Dendritic cell treated with granulocyte-macrophage colony-stimulating factor and Interleukin-4, amounts not matched to agents 40 ng/mL and 50 ng/mL, for 4 days (primary cell): Measurements from ENCODE around the gene CIRBP.

Source experiments
- H3K27ac Mint-ChIP-seq: one replicate; pipeline ENCODE4 v1.8.0; 2022; ENCODE audit warnings: mild to moderate bottlenecking, mixed read lengths
- H3K27me3 Mint-ChIP-seq: one replicate; pipeline ENCODE4 v1.8.0; 2022; ENCODE audit warnings: mild to moderate bottlenecking, mixed read lengths
- H3K36me3 Mint-ChIP-seq: one replicate; pipeline ENCODE4 v1.8.0; 2022; ENCODE audit warnings: low read depth, mixed read lengths
- H3K4me1 Mint-ChIP-seq: one replicate; pipeline ENCODE4 v1.8.0; 2022; ENCODE audit warnings: low read depth, mixed read lengths
- H3K4me3 Mint-ChIP-seq: one replicate; pipeline ENCODE4 v1.8.0; 2022; ENCODE audit warnings: mild to moderate bottlenecking, moderate library complexity, mixed read lengths
- H3K9me3 Mint-ChIP-seq: one replicate; pipeline ENCODE4 v1.8.0; 2022; ENCODE audit warnings: mixed read lengths
- intact Hi-C: fragments of 100-400 bp; cut with micrococcal nuclease; formaldehyde crosslinking; loops from one replicate; pipeline ENCODE4 v1.15.0; 2022

Gene CIRBP

GRCh38 chr19:1277061-1277460, 7.9 kb downstream of the CIRBP start:
- peak overlapping the region; percentile 90 for H3K27ac Mint-ChIP-seq
- H3K36me3 Mint-ChIP-seq, result peaks cover 79% of the 10 kb centered on the region
- intact Hi-C loops, result no loop called here
- H3K4me3 Mint-ChIP-seq, result peak overlapping the region; percentile 79
- no peaks in the 10 kb centered on the region for H3K9me3 Mint-ChIP-seq
- H3K27me3 Mint-ChIP-seq, result peaks cover 5% of the 10 kb centered on the region
- peaks cover 65% of the 10 kb centered on the region for H3K4me1 Mint-ChIP-seq

DNA sequence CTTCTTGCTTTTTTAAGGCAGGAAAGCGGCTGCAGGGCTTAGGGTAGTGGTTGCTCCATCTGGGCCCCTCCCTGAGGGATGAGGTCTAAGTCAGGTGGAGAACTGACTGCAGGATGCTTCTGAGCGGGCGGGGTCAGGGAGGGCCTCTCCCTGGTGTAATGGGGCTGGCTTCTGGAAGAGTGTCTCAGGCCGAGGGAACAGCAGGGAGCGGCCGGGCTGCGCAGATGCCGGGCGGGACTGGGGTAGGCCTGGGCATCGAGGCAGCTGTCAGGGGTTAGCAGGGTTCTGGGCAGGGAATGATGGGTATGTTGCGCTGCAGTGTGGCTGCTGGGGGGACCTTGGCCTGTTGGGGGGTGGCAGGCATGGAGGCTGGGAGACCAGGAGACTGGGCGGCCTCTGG, 8.9 kb downstream of the CIRBP start:
- Mint-ChIP-seq H3K27ac (peak overlapping the region; percentile 10), H3K27me3 (peaks cover 10% of the 10 kb centered on the region), H3K36me3 (peaks cover 69% of the 10 kb centered on the region), H3K4me1 (peaks cover 55% of the 10 kb centered on the region), H3K4me3 (no peak overlapping the region), H3K9me3 (no peaks in the 10 kb centered on the region)
- intact Hi-C loops, result no loop called here

- Mint-ChIP-seq H3K4me3 (no peak overlapping the region), H3K27ac (no peak overlapping the region), H3K9me3 (no peaks in the 10 kb centered on the region), H3K27me3 (peaks cover 18% of the 10 kb centered on the region), H3K4me1 (peaks cover 46% of the 10 kb centered on the region), H3K36me3 (peaks cover 60% of the 10 kb centered on the region)
- intact Hi-C loops, result loop anchor here (1.0 kb wide), 1 partner anchor 93 kb away; no protein-coding TSS in a partner anchor
These were observed 9.9 kb downstream of the CIRBP start for GRCh38 chr19:1278713-1279660.

GRCh38 chr19:1279782-1280341, 10.7 kb downstream of the CIRBP start:
- H3K27me3 Mint-ChIP-seq, result peaks cover 27% of the 10 kb centered on the region
- H3K9me3 Mint-ChIP-seq, result no peaks in the 10 kb centered on the region
- peaks cover 51% of the 10 kb centered on the region for H3K36me3 Mint-ChIP-seq
- H3K27ac Mint-ChIP-seq, result no peak overlapping the region
- peaks cover 37% of the 10 kb centered on the region for H3K4me1 Mint-ChIP-seq
- no peak overlapping the region for H3K4me3 Mint-ChIP-seq
- intact Hi-C loops, result loop anchor here (1.0 kb wide), 1 partner anchor 92 kb away; no protein-coding TSS in a partner anchor

GRCh38 chr19:1280636-1281568, 11.8 kb downstream of the CIRBP start:
- Mint-ChIP-seq H3K27ac (no peak overlapping the region), H3K27me3 (peaks cover 32% of the 10 kb centered on the region), H3K36me3 (peaks cover 44% of the 10 kb centered on the region), H3K9me3 (no peaks in the 10 kb centered on the region), H3K4me3 (no peak overlapping the region), H3K4me1 (peaks cover 33% of the 10 kb centered on the region)
- intact Hi-C loops, result no loop called here

GRCh38 chr19:1281569-1282287, 12.6 kb downstream of the CIRBP start:
- H3K36me3 Mint-ChIP-seq, result peaks cover 40% of the 10 kb centered on the region
- H3K4me3 Mint-ChIP-seq, result no peak overlapping the region
- H3K27me3 Mint-ChIP-seq, result peaks cover 37% of the 10 kb centered on the region
- no peak overlapping the region for H3K27ac Mint-ChIP-seq
- H3K9me3 Mint-ChIP-seq, result no peaks in the 10 kb centered on the region
- intact Hi-C loops, result no loop called here
- peaks cover 33% of the 10 kb centered on the region for H3K4me1 Mint-ChIP-seq

DNA sequence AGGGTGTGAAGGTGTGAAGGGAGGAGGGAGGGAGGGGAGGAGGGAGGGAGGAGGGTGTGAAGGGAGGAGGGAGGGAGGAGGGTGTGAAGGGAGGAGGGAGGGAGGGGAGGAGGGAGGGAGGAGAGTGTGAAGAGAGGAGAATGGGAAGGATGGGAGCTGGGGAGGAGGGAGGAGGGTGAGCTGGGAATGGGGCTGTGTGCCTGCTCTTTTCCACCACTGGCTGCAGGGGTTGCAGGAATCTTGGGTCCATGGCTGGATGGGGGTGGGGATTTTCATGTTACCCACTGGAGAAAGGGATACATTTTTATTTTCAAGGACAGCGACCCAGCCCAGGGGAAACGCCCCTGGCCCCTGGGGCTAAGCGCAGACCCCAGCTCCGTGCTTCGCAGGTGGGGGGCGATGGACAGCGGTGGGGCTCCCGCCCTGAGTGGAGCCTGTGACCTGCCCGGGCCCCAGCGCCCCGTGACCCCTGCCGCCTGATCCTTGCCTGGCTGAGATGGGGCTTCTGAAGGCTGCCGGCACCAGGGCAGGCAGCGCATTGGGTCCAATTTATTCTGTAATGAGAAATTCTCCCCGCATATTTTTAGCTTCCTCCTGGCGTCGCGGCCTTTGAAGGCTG, 13.6 kb downstream of the CIRBP start:
- peaks cover 46% of the 10 kb centered on the region for H3K27me3 Mint-ChIP-seq
- no peak overlapping the region for H3K4me3 Mint-ChIP-seq
- peaks cover 29% of the 10 kb centered on the region for H3K4me1 Mint-ChIP-seq
- no peaks in the 10 kb centered on the region for H3K9me3 Mint-ChIP-seq
- H3K36me3 Mint-ChIP-seq, result peaks cover 31% of the 10 kb centered on the region
- no peak overlapping the region for H3K27ac Mint-ChIP-seq
- intact Hi-C loops, result no loop called here

GRCh38 chr19:1283207-1283916, 14.2 kb downstream of the CIRBP start:
- peaks cover 24% of the 10 kb centered on the region for H3K36me3 Mint-ChIP-seq
- peaks cover 22% of the 10 kb centered on the region for H3K4me1 Mint-ChIP-seq
- no peak overlapping the region for H3K4me3 Mint-ChIP-seq
- H3K27ac Mint-ChIP-seq, result no peak overlapping the region
- peaks cover 52% of the 10 kb centered on the region for H3K27me3 Mint-ChIP-seq
- intact Hi-C loops, result no loop called here
- no peaks in the 10 kb centered on the region for H3K9me3 Mint-ChIP-seq

DNA sequence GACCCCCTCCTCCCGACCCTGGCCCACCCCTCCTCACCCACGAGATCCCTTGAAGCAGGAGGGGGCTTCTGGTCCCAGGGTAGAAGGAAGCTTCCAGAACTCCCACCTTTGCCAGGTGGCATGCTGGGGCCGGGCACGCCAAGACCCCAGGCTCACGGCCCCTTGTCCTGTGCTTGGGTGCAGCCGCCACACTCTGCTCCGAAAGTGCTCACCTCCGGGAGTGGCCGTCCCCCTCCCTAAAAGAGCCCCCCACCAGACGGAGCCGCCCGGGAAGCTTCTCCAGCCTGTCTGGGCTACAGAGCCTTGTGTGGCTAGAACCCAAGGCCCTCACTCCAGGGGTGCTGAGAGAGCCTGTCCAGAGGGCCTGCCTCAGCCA, 14.8 kb downstream of the CIRBP start:
- Mint-ChIP-seq H3K4me3 (no peak overlapping the region), H3K4me1 (peaks cover 22% of the 10 kb centered on the region), H3K27me3 (peaks cover 58% of the 10 kb centered on the region), H3K9me3 (no peaks in the 10 kb centered on the region), H3K36me3 (peaks cover 19% of the 10 kb centered on the region), H3K27ac (no peak overlapping the region)
- intact Hi-C loops, result no loop called here

- Mint-ChIP-seq H3K4me3 (no peak overlapping the region), H3K4me1 (peaks cover 22% of the 10 kb centered on the region), H3K9me3 (no peaks in the 10 kb centered on the region), H3K36me3 (peaks cover 13% of the 10 kb centered on the region), H3K27ac (no peak overlapping the region), H3K27me3 (peaks cover 63% of the 10 kb centered on the region)
- intact Hi-C loops, result no loop called here
These were observed 15.3 kb downstream of the CIRBP start for GRCh38 chr19:1284293-1284978.

GRCh38 chr19:1284979-1285736, 16.0 kb downstream of the CIRBP start:
- peaks cover 6% of the 10 kb centered on the region for H3K36me3 Mint-ChIP-seq
- peaks cover 15% of the 10 kb centered on the region for H3K4me1 Mint-ChIP-seq
- H3K9me3 Mint-ChIP-seq, result no peaks in the 10 kb centered on the region
- peak overlapping the region; percentile 26 for H3K4me3 Mint-ChIP-seq
- intact Hi-C loops, result no loop called here
- H3K27me3 Mint-ChIP-seq, result peaks cover 69% of the 10 kb centered on the region
- H3K27ac Mint-ChIP-seq, result no peak overlapping the region
